H1 (cell line): ENCODE results near the gene LRRC56. TPM values are rescaled to one million over a fixed set of nuclear protein-coding genes. Genes with fewer than 3 reads are reported as not detected.

ENCODE experiments used
- CTCF ChIA-PET: fragments of 300-600 bp; sonication (Branson Sonifier 250); formaldehyde crosslinking; loops from one replicate; lab custom pipeline; 2021; ENCODE audit not compliant: partially characterized antibody; lab: Charles Lee
- POLR2A ChIA-PET: fragments of 300-600 bp; sonication (Branson Sonifier 250); formaldehyde crosslinking; loops from one replicate; lab custom pipeline; 2021; ENCODE audit warnings: inconsistent platforms; ENCODE audit not compliant: partially characterized antibody; lab: Charles Lee
- DNase-seq, 2 experiments: peaks; one replicate each; pipeline versions ENCODE4 v3.0.0 to v3.0.0-alpha.2; 2010 to 2022; ENCODE audit warnings: low spot score in 2 of 2, low read depth in 1 of 2, mixed read lengths in 1 of 2
- FAIRE-seq: peaks from 2 replicates; lab custom pipeline; 2011; peaks lifted over from hg19 to GRCh38; lab: Jason Lieb, UNC
- H2AFZ ChIP-seq: 2 replicates; pipeline ENCODE4 v1.8.1; 2012; ENCODE audit warnings: low read length, inconsistent platforms
- H2AK5ac ChIP-seq: 2 replicates; pipeline ENCODE4 v1.6.1; 2013; ENCODE audit warnings: low read depth, low read length
- H2BK120ac ChIP-seq: replicated peaks from 2 replicates; pipeline ENCODE3; 2013; ENCODE audit warnings: low read depth, low read length, inconsistent platforms
- H2BK12ac ChIP-seq: 2 replicates; pipeline ENCODE4 v1.6.1; 2013; ENCODE audit warnings: low read depth, low read length
- H2BK15ac ChIP-seq: 2 replicates; pipeline ENCODE4 v1.6.1; 2013; ENCODE audit warnings: low read length
- H2BK20ac ChIP-seq: 2 replicates; pipeline ENCODE4 v1.6.1; 2013; ENCODE audit warnings: low read length
- H2BK5ac ChIP-seq: 2 replicates; pipeline ENCODE4 v1.6.1; 2013; ENCODE audit warnings: low read depth, low read length
- H3K14ac ChIP-seq: 2 replicates; pipeline ENCODE4 v1.6.1; 2013; ENCODE audit warnings: inconsistent platforms; ENCODE audit not compliant: insufficient read length
- H3K18ac ChIP-seq: 2 replicates; pipeline ENCODE4 v1.6.1; 2013; ENCODE audit warnings: low read length; ENCODE audit errors: extremely low read depth
- H3K23ac ChIP-seq: 2 replicates; pipeline ENCODE4 v1.6.1; 2013; ENCODE audit warnings: inconsistent platforms; ENCODE audit not compliant: insufficient read length
- H3K23me2 ChIP-seq: 2 replicates; pipeline ENCODE4 v1.6.1; 2013; ENCODE audit warnings: low read depth, low read length
- H3K27ac ChIP-seq: 2 replicates; pipeline ENCODE4 v1.6.1; 2011; ENCODE audit warnings: low read depth, low read length, inconsistent platforms
- H3K27me3 ChIP-seq, 4 experiments: replicated peaks in 1 of 4; 1 replicate in 1 of 4; 2 replicates in 3 of 4; pipeline versions ENCODE4 v1.6.1 to v1.8.1; 2011 to 2013; ENCODE audit warnings: low read length in 3 of 4, mild to moderate bottlenecking in 3 of 4, inconsistent platforms in 2 of 4, mixed read lengths in 2 of 4, moderate library complexity in 1 of 4; ENCODE audit not compliant: control insufficient read depth in 3 of 4, insufficient read depth in 3 of 4; ENCODE audit errors: extremely low read depth in 1 of 4
- H3K36me3 ChIP-seq, 4 experiments: 2 replicates each; pipeline versions ENCODE4 v1.6.1 to v1.8.1; 2011 to 2013; ENCODE audit warnings: mild to moderate bottlenecking in 4 of 4, low read length in 3 of 4, moderate library complexity in 2 of 4, control low read depth in 1 of 4, inconsistent platforms in 1 of 4; ENCODE audit not compliant: insufficient read depth in 4 of 4, control insufficient read depth in 2 of 4
- H3K4ac ChIP-seq: replicated peaks from 2 replicates; pipeline ENCODE3; 2013; ENCODE audit warnings: low read length, low read depth, mixed read lengths, inconsistent platforms; ENCODE audit not compliant: insufficient read length
- H3K4me1 ChIP-seq, 4 experiments: replicated peaks in 1 of 4; 1 replicate in 1 of 4; 2 replicates in 3 of 4; pipeline versions ENCODE4 v1.6.1 to v1.8.1; 2011 to 2013; ENCODE audit warnings: low read length in 3 of 4, inconsistent platforms in 2 of 4, mixed read lengths in 1 of 4; ENCODE audit not compliant: insufficient read depth in 4 of 4, control insufficient read depth in 3 of 4
- H3K4me2 ChIP-seq, 2 experiments: 2 replicates each; pipeline versions ENCODE4 v1.6.1 to v1.8.1; 2011 to 2013; ENCODE audit warnings: low read depth in 2 of 2, low read length in 2 of 2, control low read depth in 1 of 2, inconsistent platforms in 1 of 2, mild to moderate bottlenecking in 1 of 2; ENCODE audit not compliant: insufficient read depth in 1 of 2
- H3K4me3 ChIP-seq, 4 experiments: fragments of 200-600, 300-600 bp in 1 of 4; sonication (generic), shearing (Covaris generic), sonication (Bioruptor Twin) in 1 of 4; 2 replicates each; pipeline versions ENCODE4 v1.5.1 to v1.8.1; 2011 to 2016; ENCODE audit warnings: low read length in 4 of 4, low read depth in 3 of 4, control low read depth in 2 of 4, inconsistent platforms in 2 of 4, mild to moderate bottlenecking in 2 of 4, mixed read lengths in 1 of 4, moderate library complexity in 1 of 4; ENCODE audit not compliant: insufficient read depth in 2 of 4; ENCODE audit errors: extremely low read depth in 1 of 4
- H3K56ac ChIP-seq: replicated peaks from 2 replicates; pipeline ENCODE3; 2013; ENCODE audit warnings: low read depth, mild to moderate bottlenecking, mixed read lengths, low read length, inconsistent platforms; ENCODE audit not compliant: insufficient read length
- H3K79me1 ChIP-seq: 2 replicates; pipeline ENCODE4 v1.6.1; 2013; ENCODE audit warnings: low read depth, low read length, control low read depth
- H3K79me2 ChIP-seq, 2 experiments: 2 replicates each; pipeline versions ENCODE4 v1.6.1 to v1.8.1; 2012 to 2013; ENCODE audit warnings: low read length in 2 of 2, mild to moderate bottlenecking in 2 of 2, inconsistent platforms in 1 of 2; ENCODE audit not compliant: insufficient read depth in 2 of 2, control insufficient read depth in 1 of 2
- H3K9ac ChIP-seq, 4 experiments: replicated peaks in 1 of 4; 1 replicate in 1 of 4; 2 replicates in 3 of 4; pipeline versions ENCODE4 v1.6.1 to v1.8.1; 2011 to 2013; ENCODE audit warnings: low read depth in 3 of 4, low read length in 3 of 4, control low read depth in 2 of 4, mild to moderate bottlenecking in 2 of 4, moderate library complexity in 2 of 4, inconsistent platforms in 1 of 4; ENCODE audit errors: extremely low read depth in 1 of 4
- H3K9me3 ChIP-seq, 2 experiments: 2 replicates each; pipeline versions ENCODE4 v1.6.1 to v1.8.1; 2012 to 2013; ENCODE audit warnings: mild to moderate bottlenecking in 2 of 2, moderate library complexity in 2 of 2, control low read depth in 1 of 2, inconsistent platforms in 1 of 2, low read depth in 1 of 2, low read length in 1 of 2, mixed read lengths in 1 of 2; ENCODE audit not compliant: insufficient read depth in 2 of 2
- H4K20me1 ChIP-seq, 2 experiments: replicated peaks in 1 of 2; 2 replicates each; pipeline versions ENCODE3 to v1.8.1; 2011 to 2013; ENCODE audit warnings: inconsistent platforms in 2 of 2, low read length in 2 of 2, mild to moderate bottlenecking in 1 of 2; ENCODE audit not compliant: insufficient read depth in 2 of 2, control insufficient read depth in 1 of 2
- H4K5ac ChIP-seq: 2 replicates; pipeline ENCODE4 v1.6.1; 2013; ENCODE audit warnings: low read length, low read depth, mixed read lengths, inconsistent platforms; ENCODE audit not compliant: insufficient read length
- H4K8ac ChIP-seq: 2 replicates; pipeline ENCODE4 v1.8.0; 2013; ENCODE audit warnings: mild to moderate bottlenecking, moderate library complexity, low read length, inconsistent platforms; ENCODE audit not compliant: insufficient read depth; ENCODE audit errors: extremely low read depth
- H4K91ac ChIP-seq: replicated peaks from 2 replicates; pipeline ENCODE3; 2013; ENCODE audit warnings: low read length, mixed read lengths, inconsistent platforms; ENCODE audit not compliant: insufficient read length
- BCL11A ChIP-seq, 2 experiments: IDR thresholded peaks; one replicate each; pipeline ENCODE4 v1.6.1; 2011; ENCODE audit warnings: low read depth in 2 of 2, low read length in 2 of 2, mild to moderate bottlenecking in 2 of 2
- GABPA ChIP-seq: IDR thresholded peaks from 2 replicates; pipeline ENCODE4 v1.6.1; 2011; ENCODE audit warnings: mild to moderate bottlenecking, low read length, moderate library complexity, borderline replicate concordance; ENCODE audit not compliant: insufficient read depth
- JUND ChIP-seq: IDR thresholded peaks from 2 replicates; pipeline ENCODE4 v1.6.1; 2011; ENCODE audit warnings: mild to moderate bottlenecking, improper control_type of control experiment, low read length
- NANOG ChIP-seq: IDR thresholded peaks from 2 replicates; pipeline ENCODE4 v1.6.1; 2011; ENCODE audit warnings: low read length, low read depth, mild to moderate bottlenecking, inconsistent platforms; ENCODE audit not compliant: insufficient read depth, poor library complexity, severe bottlenecking
- RBBP5 ChIP-seq: IDR thresholded peaks from 2 replicates; pipeline ENCODE4 v1.7.1; 2012; ENCODE audit warnings: low read depth, mild to moderate bottlenecking, inconsistent platforms, low read length, moderate library complexity, borderline replicate concordance
- ZNF274 ChIP-seq: IDR thresholded peaks from 2 replicates; pipeline ENCODE4 v1.7.0; 2012; ENCODE audit warnings: low read length, borderline replicate concordance; ENCODE audit errors: extremely low read depth
- WGBS, 2 experiments: shearing (Covaris generic) in 1 of 2; methylation state at CpG; one replicate each; pipeline versions ENCODE4 v1.1.6 to v1.1.7; 2013 to 2015; ENCODE audit warnings: low lambda C conversion rate in 2 of 2, mixed read lengths in 2 of 2, inconsistent platforms in 1 of 2, low coverage in 1 of 2, missing lambda C conversion rate in 1 of 2; ENCODE audit not compliant: insufficient replicate concordance in 2 of 2, insufficient coverage in 1 of 2, insufficient read length in 1 of 2; ENCODE audit errors: extremely low coverage in 1 of 2, missing lambda C conversion rate in 1 of 2; 5-methylcytosine and 5-hydroxymethylcytosine counted together
- polyA plus RNA-seq, 7 experiments: library from polyadenylated mRNA; depleted of rRNA in 3 of 7; stranded (reverse) in 5 of 7; unstranded in 2 of 7; fragments of >200 nt in 5 of 7; fragments of 200-250 nt in 2 of 7; gene quantifications; 1 replicate in 5 of 7; 2 replicates in 1 of 7; 4 replicates in 1 of 7; pipeline versions ENCODE4 v1.2.1 to v1.2.3, GENCODE V29; 2011 to 2013; ENCODE audit warnings: missing spikeins in 2 of 7, mixed read lengths in 2 of 7
- total RNA-seq: library from RNA; stranded (reverse); fragmentation: NEBNext Ultra II Directional; extraction: Animal tissue kit (Norgen Biotek cat#: 25700); gene quantifications from 2 replicates; pipeline ENCODE4 v1.2.1, GENCODE V29; 2021

LRRC56 gene
- total and polyA plus RNA-seq, 2 of the 8 experiments (the other 6 are each of a cell fraction or from before 2014, with no cell fraction given): 0.94 to 1.9 TPM

GRCh38 chr11:528815-529727 is 8.3 kb upstream of the LRRC56 start:
- H3K23ac ChIP-seq: no peak overlapping the region
- TF ChIP-seq JUND (no peak), ZNF274 (no peak), BCL11A (IDR thresholded peaks at IDR 0.05; ENCODE audit: low read depth in 2 of 2, low read length in 2 of 2) (no peak), NANOG (no peak), GABPA (no peak), RBBP5 (no peak)
- no peak overlapping the region for H3K27ac ChIP-seq
- ChIA-PET POLR2A (interaction anchor here (0.7 to 1.2 kb wide), 4 partner anchors 12 to 233 kb away, joined by 3 read pairs; no protein-coding TSS in a partner anchor), CTCF (interaction anchor here (1.4 kb wide), 1 partner anchor 10 kb away, joined by 7 read pairs; no protein-coding TSS in a partner anchor)
- H3K4me1 ChIP-seq: no peaks in the 10 kb centered on the region
- peaks cover 0 to 15% (median 6%) of the 10 kb centered on the region in 4 experiments; a peak in 5 of 8 replicates for H3K36me3 ChIP-seq
- H4K5ac ChIP-seq: no peak overlapping the region
- H2AK5ac ChIP-seq: no peak overlapping the region
- no peak overlapping the region for H3K4me2 ChIP-seq
- DNase-seq: peak in 1 of 2 experiments; percentile 43
- H3K18ac ChIP-seq: no peak overlapping the region
- H4K91ac ChIP-seq: no peak overlapping the region
- no peak overlapping the region for H2BK12ac ChIP-seq
- no peaks in the 10 kb centered on the region for H3K79me2 ChIP-seq
- no peak overlapping the region for H3K4ac ChIP-seq
- FAIRE-seq: no peak
- H3K27me3 ChIP-seq: no peaks in the 10 kb centered on the region
- H2BK20ac ChIP-seq: no peak overlapping the region
- no peak overlapping the region for H2BK5ac ChIP-seq
- H4K20me1 ChIP-seq: peaks cover 2 to 11% of the 10 kb centered on the region in 2 experiments
- H3K9ac ChIP-seq: no peak overlapping the region
- no peaks in the 10 kb centered on the region for H3K79me1 ChIP-seq
- H4K8ac ChIP-seq: no peak overlapping the region
- no peak overlapping the region for H2BK120ac ChIP-seq
- no peak overlapping the region for H3K56ac ChIP-seq
- H2AFZ ChIP-seq: no peak overlapping the region
- H2BK15ac ChIP-seq: no peak overlapping the region
- no peak overlapping the region for H3K4me3 ChIP-seq
- no peaks in the 10 kb centered on the region for H3K23me2 ChIP-seq
- H3K9me3 ChIP-seq: no peaks in the 10 kb centered on the region
- 93% methylated on average over 24 of the region's 29 CpGs; no CpG with 5 or more reads in 1 of the 2 experiments for WGBS, 2 experiments
- no peak overlapping the region for H3K14ac ChIP-seq
